K562 (cell line): ENCODE measurements around the gene PGM5. TPM values are rescaled to one million over a fixed set of nuclear protein-coding genes. Genes with fewer than 3 reads are reported as not detected.

Experiments used
- ATAC-seq: fragments of 200-7000 bp; cut with Tn5 transposase; 3 replicates; pipeline ENCODE4 v1.9.1; 2020; ENCODE audit warnings: moderate library complexity
- BruUV-seq: library from RNA; stranded (reverse); fragments of 400-500 nt; replicated peaks from 2 replicates; lab custom pipeline; 2021; lab: Mats Ljungman, UMichigan
- CTCF ChIA-PET: fragments of 300-600 bp; formaldehyde crosslinking; extraction: SDS; loops from one replicate; lab custom pipeline; 2021; ENCODE audit warnings: low intra/inter-chr PET ratio; lab: Yijun Ruan, JAX
- POLR2A ChIA-PET: fragments of 300-600, 350-650 bp; sonication (Branson Sonifier 250); formaldehyde crosslinking; extraction: SDS; loops from one replicate; lab custom pipeline; 2021; ENCODE audit warnings: antibody characterized with exemption, inconsistent platforms; lab: Yijun Ruan, JAX
- DNase-seq, 4 experiments: peaks; one replicate each; pipeline versions ENCODE4 v3.0.0 to v3.0.0-alpha.2; 2011 to 2018; ENCODE audit warnings: low spot score in 3 of 4, mixed read lengths in 3 of 4; ENCODE audit errors: extremely low read depth in 1 of 4
- FAIRE-seq: peaks from 2 replicates; lab custom pipeline; 2011; peaks lifted over from hg19 to GRCh38; lab: Jason Lieb, UNC
- H2AFZ ChIP-seq: 2 replicates; pipeline ENCODE4 v1.6.0; 2011; ENCODE audit warnings: low read depth, low read length, control low read depth, inconsistent platforms
- H3K27ac ChIP-seq: fragments of 200-600 bp; 3 replicates; pipeline ENCODE4 v1.8.0; 2011; ENCODE audit warnings: low read depth, mild to moderate bottlenecking, control low read depth, inconsistent platforms, low read length, moderate library complexity, mixed read lengths; ENCODE audit errors: extremely low read depth
- H3K27me3 ChIP-seq, 2 experiments: fragments of 300-600 bp in 1 of 2; 2 replicates in 1 of 2; 3 replicates in 1 of 2; pipeline versions ENCODE4 v1.6.0 to v1.8.0; 2011; ENCODE audit warnings: inconsistent platforms in 2 of 2, low read length in 2 of 2, mild to moderate bottlenecking in 1 of 2, mixed read lengths in 1 of 2, moderate library complexity in 1 of 2; ENCODE audit not compliant: control insufficient read depth in 2 of 2, insufficient read depth in 2 of 2
- H3K36me3 ChIP-seq: fragments of 300-600 bp; 3 replicates; pipeline ENCODE4 v1.8.0; 2011; ENCODE audit warnings: mild to moderate bottlenecking, low read length, inconsistent platforms; ENCODE audit not compliant: control insufficient read depth, insufficient read depth
- H3K4me1 ChIP-seq, 2 experiments: fragments of 200-600 bp in 1 of 2; replicated peaks in 1 of 2; 2 replicates in 1 of 2; 3 replicates in 1 of 2; pipeline versions ENCODE4 v1.5.1 to v1.8.0; 2011; ENCODE audit warnings: inconsistent platforms in 2 of 2, low read length in 2 of 2, mild to moderate bottlenecking in 1 of 2, mixed read lengths in 1 of 2, moderate library complexity in 1 of 2; ENCODE audit not compliant: control insufficient read depth in 2 of 2, insufficient read depth in 2 of 2
- H3K4me2 ChIP-seq: 2 replicates; pipeline ENCODE4 v1.6.1; 2011; ENCODE audit warnings: low read length, control low read depth, inconsistent platforms, mixed read lengths; ENCODE audit not compliant: insufficient read depth
- H3K4me3 ChIP-seq: fragments of 200-600 bp; sonication (generic), shearing (Covaris generic); 2 replicates; pipeline ENCODE4 v1.5.1; 2016; ENCODE audit warnings: control low read depth, inconsistent platforms
- H3K79me2 ChIP-seq: fragments of 200-600 bp; 3 replicates; pipeline ENCODE4 v1.8.0; 2011; ENCODE audit warnings: low read length, inconsistent platforms; ENCODE audit not compliant: control insufficient read depth, insufficient read depth
- H3K9ac ChIP-seq, 2 experiments: 2 replicates each; pipeline versions ENCODE4 v1.6.0 to v1.6.1; 2011; ENCODE audit warnings: low read depth in 2 of 2, low read length in 2 of 2, control low read depth in 1 of 2, inconsistent platforms in 1 of 2, mild to moderate bottlenecking in 1 of 2, mixed read lengths in 1 of 2; ENCODE audit not compliant: insufficient read depth in 1 of 2
- H3K9me1 ChIP-seq: one replicate; pipeline ENCODE4 v1.6.0; 2011; ENCODE audit warnings: inconsistent platforms, mild to moderate bottlenecking, low read length, moderate library complexity; ENCODE audit not compliant: control insufficient read depth, insufficient read depth
- H3K9me3 ChIP-seq: replicated peaks from 2 replicates; pipeline ENCODE4 v1.5.1; 2011; ENCODE audit warnings: low read depth, low read length, inconsistent platforms; ENCODE audit not compliant: control insufficient read depth, insufficient read depth
- H4K20me1 ChIP-seq: replicated peaks from 2 replicates; pipeline ENCODE4 v1.6.1; 2011; ENCODE audit warnings: low read length, inconsistent platforms, mixed read lengths; ENCODE audit not compliant: control insufficient read depth, insufficient read depth
- CBX5 ChIP-seq: IDR thresholded peaks from 2 replicates; pipeline ENCODE4 v1.6.1; 2014; ENCODE audit warnings: low read depth, borderline replicate concordance
- CUX1 ChIP-seq: fragments of 200-800 bp; sonication (Bioruptor generic); IDR thresholded peaks from 2 replicates; pipeline ENCODE4 v1.6.1; 2016; ENCODE audit warnings: missing genetic modification characterization, missing compliant biosample characterization
- MCM2 ChIP-seq: fragments of 450-650 bp; IDR thresholded peaks from 2 replicates; pipeline ENCODE4 v1.6.1; 2017; ENCODE audit warnings: low read depth, mild to moderate bottlenecking
- MITF ChIP-seq: IDR thresholded peaks from 2 replicates; pipeline ENCODE4 v1.6.1; 2014; ENCODE audit warnings: antibody characterized with exemption
- MXI1 ChIP-seq: IDR thresholded peaks from 2 replicates; pipeline ENCODE4 v1.6.1; 2011; ENCODE audit warnings: low read depth, mild to moderate bottlenecking, improper control_type of control experiment, low read length
- NR4A1 ChIP-seq, 2 experiments: fragments of 250-450 bp in 1 of 2; fragments of 450-650 bp in 1 of 2; sonication (Bioruptor Pico) in 1 of 2; IDR thresholded peaks; 2 replicates each; pipeline versions ENCODE4 v1.4.0 to v1.6.1; 2016 to 2020; ENCODE audit warnings: mild to moderate bottlenecking in 2 of 2, missing compliant biosample characterization in 1 of 2, missing genetic modification characterization in 1 of 2, moderate library complexity in 1 of 2
- POLR2AphosphoS5 ChIP-seq: IDR thresholded peaks from 2 replicates; pipeline ENCODE4 v1.6.1; 2011; ENCODE audit warnings: mild to moderate bottlenecking, low read depth, low read length, moderate library complexity; ENCODE audit not compliant: control insufficient read depth, insufficient read depth
- ZFPM2 ChIP-seq: fragments of 250-450 bp; sonication (Bioruptor Pico); IDR thresholded peaks from 2 replicates; pipeline ENCODE4 v1.5.1; 2022; ENCODE audit warnings: mild to moderate bottlenecking
- ZNF324 ChIP-seq: fragments of 250-450 bp; sonication (Bioruptor Pico); IDR thresholded peaks from 2 replicates; pipeline ENCODE4 v1.4.0; 2020; ENCODE audit warnings: mild to moderate bottlenecking
- WGBS: fragments of 100-300 bp; shearing (Covaris generic); methylation state at CpG from one replicate; pipeline ENCODE4 v1.1.6; 2016; ENCODE audit warnings: low coverage, mixed read lengths; ENCODE audit not compliant: insufficient coverage; ENCODE audit errors: missing lambda C conversion rate; 5-methylcytosine and 5-hydroxymethylcytosine counted together
- in situ Hi-C: fragments of 300-500 bp; cut with MboI; formaldehyde crosslinking; loops from 4 replicates; pipeline ENCODE4 v1.15.0; 2018; ENCODE audit warnings: inconsistent platforms, mixed read lengths
- intact Hi-C: fragments of 100-400 bp; cut with micrococcal nuclease; formaldehyde crosslinking; loops from 2 replicates; pipeline ENCODE4 v1.14.2; 2022
- polyA plus RNA-seq, 8 experiments: library from polyadenylated mRNA; depleted of rRNA in 4 of 8; stranded (reverse) in 5 of 8; unstranded in 3 of 8; fragments of >200 nt; fragmentation: Nextera tagmentation in 2 of 8; fragmentation: Illumina TruSeq in 1 of 8; extraction: Ambion mirVana in 2 of 8; extraction: Trizol in 1 of 8; gene quantifications; 2 replicates each; pipeline versions ENCODE4 v1.2.1 to v1.2.3, GENCODE V29; 2011 to 2014; ENCODE audit warnings: inconsistent platforms in 1 of 8, missing spikeins in 1 of 8
- total RNA-seq, 7 experiments: library from RNA; depleted of rRNA in 6 of 7; stranded (reverse); fragments of >200 nt in 6 of 7; fragmentation: Illumina TruSeq in 2 of 7; extraction: Trizol in 2 of 7; gene quantifications; 2 replicates each; pipeline versions ENCODE4 v1.2.1 to v1.2.3, GENCODE V29; 2011 to 2021; ENCODE audit warnings: low replicate concordance in 1 of 7

The PGM5 gene
- total and polyA plus RNA-seq, 9 of the 15 experiments (the other 6 are each of a cell fraction or from before 2014, with no cell fraction given) = 0.03 to 0.24 (median 0.15) TPM; not detected in 1

- ATAC-seq (no peak), DNase-seq (no peak)
- Histone ChIP-seq H4K20me1 (no peaks in the 10 kb centered on the region), H3K9me1 (no peaks in the 10 kb centered on the region), H3K9ac (no peak overlapping the region), H3K36me3 (no peaks in the 10 kb centered on the region), H3K27me3 (no peaks in the 10 kb centered on the region; a peak in 1 of 5 replicates), H3K79me2 (no peaks in the 10 kb centered on the region), H2AFZ (no peak overlapping the region), H3K4me3 (no peak overlapping the region), H3K4me1 (no peaks in the 10 kb centered on the region), H3K9me3 (no peaks in the 10 kb centered on the region), H3K27ac (no peak overlapping the region), H3K4me2 (no peak overlapping the region)
- in situ Hi-C loops (no loop called here), intact Hi-C loops (no loop called here)
- ChIA-PET POLR2A (no interaction called here), CTCF (no interaction called here)
- 0% methylated on average over 1 of the region's 1 CpG for WGBS
- BruUV-seq = no TSS peak
- TF ChIP-seq CUX1 (CRISPR knock-in tag) = no peak
- TF ChIP-seq POLR2AphosphoS5 = no peak
- TF ChIP-seq ZFPM2 (CRISPR knock-in tag) = no peak
- no peak for TF ChIP-seq MITF
- TF ChIP-seq ZNF324 (CRISPR knock-in tag) = no peak
- no peak for TF ChIP-seq MXI1
- TF ChIP-seq CBX5 = no peak
- no peak for TF ChIP-seq MCM2
- TF ChIP-seq NR4A1 (CRISPR knock-in tag; IDR thresholded peaks at IDR 0.05) = no peak
- TF ChIP-seq NR4A1 (tag; IDR thresholded peaks at IDR 0.05) = no peak
- TF ChIP-seq, all 486 proteins: peak for 0
- FAIRE-seq = no peak
Observed at GRCh38 chr9:68495247-68495646, 138.8 kb downstream of the PGM5 start.
